Measurements from ENCODE around the gene FAM171A1. TPM values are rescaled to one million over a fixed set of nuclear protein-coding genes. Genes with fewer than 3 reads are reported as not detected.

FAM171A1 gene
- total and polyA plus RNA-seq, 2 of the 13 experiments (the other 11 are each of a cell fraction or from before 2014, with no cell fraction given): 21.5 to 34.7 TPM

GRCh38 chr10:15316871-15317464, 54.1 kb downstream of the FAM171A1 start:
- Histone ChIP-seq H2AFZ (ENCODE audit: low read length) (no peak overlapping the region), H3K27me3 (ENCODE audit: control insufficient read depth in 1 of 2, insufficient read depth in 2 of 2, low read length in 2 of 2) (no peaks in the 10 kb centered on the region), H3K79me2 (ENCODE audit: insufficient read depth, low read length) (peaks cover 12% of the 10 kb centered on the region), H3K4me2 (ENCODE audit: low read depth, low read length) (no peak overlapping the region), H4K20me1 (ENCODE audit: insufficient read depth, low read length) (no peaks in the 10 kb centered on the region; the same call in 1 of the 2 replicates), H3K4me1 (ENCODE audit: insufficient read depth, low read length) (peaks cover 26% of the 10 kb centered on the region), H3K27ac (ENCODE audit: extremely low read length, insufficient read depth, low read length) (no peak overlapping the region), H3K9me3 (ENCODE audit: low read length) (no peaks in the 10 kb centered on the region), H3K4me3 (replicated peaks in 1 of 3; ENCODE audit: insufficient read depth in 1 of 3, low read depth in 2 of 3, low read length in 3 of 3) (no peak overlapping the region), H3K36me3 (replicated peaks in 1 of 2; ENCODE audit: control insufficient read depth in 1 of 2, insufficient read depth in 2 of 2, low read length in 2 of 2) (peaks cover 6 to 21% of the 10 kb centered on the region in 2 experiments; a peak in 2 of 5 replicates), H3K9ac (ENCODE audit: insufficient read depth, low read depth, low read length) (no peak overlapping the region)
- intact Hi-C loops (cut with micrococcal nuclease; ENCODE audit: unreplicated experiment) (no loop called here), in situ Hi-C loops (cut with HindIII; ENCODE audit: extremely low pct_ligation_motif_present, low pct_unique_long_range_greater_than_20kb) (no loop called here)
- DNase-seq (ENCODE audit: low spot score) (no peak), FAIRE-seq (no peak), ATAC-seq (peak; percentile 59; the same call in 2 of the 3 replicates)
- TF ChIP-seq ZNF337 (CRISPR knock-in tag; IDR thresholded peaks at IDR 0.05; ENCODE audit: borderline replicate concordance, low read depth): no peak
- TF ChIP-seq JUND (CRISPR knock-in tag; IDR thresholded peaks at IDR 0.05): no peak
- TF ChIP-seq SMYD3 (CRISPR knock-in tag; IDR thresholded peaks at IDR 0.05): no peak
- TF ChIP-seq, protein P1, sequence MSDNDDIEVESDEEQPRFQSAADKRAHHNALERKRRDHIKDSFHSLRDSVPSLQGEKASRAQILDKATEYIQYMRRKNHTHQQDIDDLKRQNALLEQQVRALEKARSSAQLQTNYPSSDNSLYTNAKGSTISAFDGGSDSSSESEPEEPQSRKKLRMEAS (IDR thresholded peaks at IDR 0.05): no peak
- ChIA-PET POLR2A (interaction anchor here (0.6 kb wide), 1 partner anchor 49 kb away, joined by 4 read pairs; no protein-coding TSS in a partner anchor), CTCF (ENCODE audit: low intra/inter-chr PET ratio, low total read pairs) (no interaction called here)
- WGBS (ENCODE audit: low lambda C conversion rate): 97% methylated on average over 9 of the region's 9 CpGs
- no TSS peak for BruUV-seq (replicated peaks)

GRCh38 chr10:15316145-15316544, 54.9 kb downstream of the FAM171A1 start:
- no peak overlapping the region for H2AFZ ChIP-seq (ENCODE audit: low read length)
- ATAC-seq (peak; percentile 31; the same call in 1 of the 3 replicates), FAIRE-seq (no peak), DNase-seq (ENCODE audit: low spot score) (peak; percentile 7)
- in situ Hi-C loops (cut with HindIII; ENCODE audit: extremely low pct_ligation_motif_present, low pct_unique_long_range_greater_than_20kb): no loop called here
- no peaks in the 10 kb centered on the region for H3K27me3 ChIP-seq (ENCODE audit: control insufficient read depth in 1 of 2, insufficient read depth in 2 of 2, low read length in 2 of 2)
- CTCF ChIA-PET (ENCODE audit: low intra/inter-chr PET ratio, low total read pairs): no interaction called here
- no TSS peak for BruUV-seq (replicated peaks)
- no peaks in the 10 kb centered on the region for H3K9me3 ChIP-seq (ENCODE audit: low read length)
- 71% methylated on average over 9 of the region's 9 CpGs for WGBS (ENCODE audit: low lambda C conversion rate)
- no peak overlapping the region for H3K4me2 ChIP-seq (ENCODE audit: low read depth, low read length)
- intact Hi-C loops (cut with micrococcal nuclease; ENCODE audit: unreplicated experiment): no loop called here
- H3K36me3 ChIP-seq (replicated peaks in 1 of 2; ENCODE audit: control insufficient read depth in 1 of 2, insufficient read depth in 2 of 2, low read length in 2 of 2): peaks cover 6 to 21% of the 10 kb centered on the region in 2 experiments; a peak in 2 of 5 replicates
- no peak overlapping the region for H3K4me3 ChIP-seq (replicated peaks in 1 of 3; ENCODE audit: insufficient read depth in 1 of 3, low read depth in 2 of 3, low read length in 3 of 3)
- H3K4me1 ChIP-seq (ENCODE audit: insufficient read depth, low read length): peaks cover 18% of the 10 kb centered on the region
- H3K27ac ChIP-seq (ENCODE audit: extremely low read length, insufficient read depth, low read length): no peak overlapping the region
- POLR2A ChIA-PET: no interaction called here
- H4K20me1 ChIP-seq (ENCODE audit: insufficient read depth, low read length): no peaks in the 10 kb centered on the region; the same call in 1 of the 2 replicates
- peaks cover 12% of the 10 kb centered on the region for H3K79me2 ChIP-seq (ENCODE audit: insufficient read depth, low read length)
- H3K9ac ChIP-seq (ENCODE audit: insufficient read depth, low read depth, low read length): no peak overlapping the region
- TF ChIP-seq ZNF7 (CRISPR knock-in tag; IDR thresholded peaks at IDR 0.05) (no peak), KLF13 (CRISPR knock-in tag; IDR thresholded peaks at IDR 0.05) (no peak), PATZ1 (CRISPR knock-in tag; IDR thresholded peaks at IDR 0.05) (peak; percentile 12; the same call in 1 of the 2 replicates), ZNF687 (CRISPR knock-in tag; IDR thresholded peaks at IDR 0.05) (peak; percentile 48), FOXA3 (CRISPR knock-in tag; IDR thresholded peaks at IDR 0.05) (peak; percentile 30; the same call in 1 of the 2 replicates)
